Fibroblast of the conjunctiva (primary cell): ENCODE data around the gene SETBP1.

Source experiments
- DNase-seq: peaks from one replicate; pipeline ENCODE4 v3.0.0-alpha.2; 2010; ENCODE audit warnings: low read depth

The SETBP1 gene

DNA sequence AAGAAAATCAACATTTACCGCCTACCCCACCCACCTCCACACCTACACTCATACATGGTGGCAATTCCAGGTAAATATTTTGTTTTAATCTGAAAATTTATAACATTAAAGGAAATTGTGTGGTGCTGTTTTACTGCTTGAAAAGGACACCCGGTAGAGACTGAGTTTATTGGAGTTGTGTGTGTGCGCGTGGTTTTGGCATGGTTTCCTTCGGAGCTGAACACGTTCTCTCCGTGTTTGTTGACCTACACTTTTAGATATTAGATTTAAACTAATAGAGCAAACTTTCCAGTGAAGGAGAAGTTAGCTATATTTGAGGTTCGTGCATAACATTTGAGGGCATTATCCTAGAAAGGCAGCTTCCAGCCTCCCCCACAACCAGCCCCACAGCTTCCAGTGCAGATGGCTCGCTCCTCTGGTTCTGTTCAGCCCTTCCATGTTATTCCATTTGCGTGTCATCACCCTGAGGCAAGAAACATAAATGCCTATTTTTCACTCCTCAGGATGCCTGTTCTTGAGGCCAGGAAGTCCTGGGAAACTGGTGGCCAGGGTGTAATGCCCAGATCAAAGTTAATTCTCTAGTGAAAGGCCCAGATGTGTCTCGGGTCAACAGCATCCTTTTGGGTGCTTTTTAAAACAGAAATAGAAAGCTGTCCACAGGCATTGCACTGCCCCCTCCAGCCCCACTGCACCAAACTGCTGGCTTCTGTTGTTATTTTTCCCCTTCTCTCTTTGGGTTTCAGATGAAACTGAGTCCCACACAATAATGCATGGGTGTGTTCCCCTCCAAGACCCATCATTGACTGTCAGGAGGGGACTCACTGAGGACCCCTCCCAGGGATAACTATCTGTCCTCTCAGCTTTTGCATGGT, 190.2 kb downstream of the SETBP1 start:
- DNase-seq = no peak

DNA sequence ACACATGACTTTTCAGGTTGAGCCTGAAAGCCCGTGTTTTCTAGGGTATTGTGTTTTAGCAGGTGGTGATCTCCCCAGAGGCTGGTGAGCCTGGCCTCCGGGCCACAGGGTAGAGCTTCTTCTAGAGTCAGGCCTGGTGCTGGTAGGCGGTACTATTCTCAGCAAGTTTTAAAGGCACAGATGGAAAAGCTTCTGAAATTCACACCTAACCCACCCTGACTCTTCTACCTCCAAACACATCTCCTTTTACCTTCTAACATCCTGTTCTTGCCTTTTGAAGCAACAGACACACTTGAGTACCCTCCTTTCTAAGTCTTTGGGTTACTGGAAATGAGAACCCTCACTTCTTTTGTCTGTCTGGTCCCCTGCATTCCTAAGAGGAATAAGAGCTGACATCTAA, 191.1 kb downstream of the SETBP1 start:
- DNase-seq = no peak

DNA sequence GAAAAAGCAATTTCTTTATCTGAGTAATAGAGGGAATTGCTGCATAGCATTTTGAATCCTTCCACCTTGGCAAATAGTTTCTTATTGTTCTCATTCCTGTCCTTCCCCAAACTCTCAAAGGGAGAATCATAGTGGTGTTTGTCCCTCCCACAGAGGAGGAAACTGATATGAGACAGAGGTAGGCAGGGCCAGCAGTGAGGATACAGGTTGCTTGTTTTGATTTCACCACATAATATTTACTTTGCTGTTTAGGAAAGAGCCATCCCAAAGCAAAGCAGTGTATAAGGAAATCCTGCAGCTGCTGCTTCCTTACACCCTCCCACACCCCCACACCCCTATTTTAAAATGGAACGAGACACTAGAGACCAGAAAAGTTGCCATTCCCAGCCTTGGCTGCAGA, 195.3 kb downstream of the SETBP1 start:
- no peak for DNase-seq

DNA sequence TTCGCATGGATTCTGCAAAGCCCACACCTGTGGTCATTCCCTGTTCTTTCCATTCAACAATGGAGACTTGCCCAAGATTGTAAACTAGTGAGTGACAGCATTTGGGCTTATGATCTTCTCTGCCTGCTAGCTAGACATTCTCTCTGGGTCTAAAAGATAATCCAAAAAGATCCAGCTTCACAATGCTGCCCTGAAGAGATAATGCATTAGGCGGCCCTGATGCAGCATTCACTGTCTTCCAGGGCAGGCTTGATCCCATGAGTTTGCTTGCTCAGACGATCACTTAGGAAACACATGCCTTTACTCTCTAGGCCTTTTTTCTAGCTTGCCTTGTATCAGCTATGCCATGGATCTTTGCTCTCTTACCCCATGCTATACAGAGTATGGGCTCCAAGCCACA, 196.1 kb downstream of the SETBP1 start:
- no peak for DNase-seq

DNA sequence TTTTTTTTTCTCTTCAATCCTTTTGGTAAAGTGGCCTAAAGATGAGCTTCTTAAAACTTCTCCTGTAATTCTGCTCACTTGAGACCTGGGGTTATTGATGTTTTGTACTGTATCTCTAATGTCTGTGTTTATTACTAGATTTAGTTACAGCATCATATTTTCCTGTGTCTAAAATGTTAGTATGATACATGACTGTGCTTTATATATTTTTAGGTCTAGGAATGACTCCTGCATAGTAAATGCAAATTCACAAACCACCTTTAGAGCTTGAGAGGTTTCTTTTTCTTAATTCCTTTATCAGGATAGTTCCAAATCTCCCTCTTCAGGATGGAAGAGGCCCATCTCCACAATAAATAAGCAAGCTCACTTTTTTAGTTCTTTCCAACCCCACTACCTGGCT, 197.6 kb downstream of the SETBP1 start:
- DNase-seq = no peak

DNA sequence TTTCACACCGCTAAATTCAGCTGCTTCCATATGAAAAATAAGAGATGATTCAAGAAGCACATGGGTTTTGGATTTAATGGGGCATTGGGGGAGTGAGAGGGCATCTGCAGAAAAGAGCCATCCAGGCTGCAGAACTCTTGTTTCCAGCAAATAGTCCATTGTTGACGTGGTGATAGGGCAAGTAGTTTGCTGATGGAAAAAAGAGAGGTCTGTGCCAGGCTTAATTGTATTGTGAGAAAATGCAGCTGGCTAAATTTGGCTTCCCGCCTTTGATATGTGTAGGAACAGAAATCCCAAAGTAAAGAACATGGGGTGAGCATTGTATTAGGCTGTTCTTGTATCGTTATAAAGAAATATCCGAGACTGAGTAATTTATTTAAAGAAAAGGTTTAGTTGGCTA, 199.5 kb downstream of the SETBP1 start:
- no peak for DNase-seq

DNA sequence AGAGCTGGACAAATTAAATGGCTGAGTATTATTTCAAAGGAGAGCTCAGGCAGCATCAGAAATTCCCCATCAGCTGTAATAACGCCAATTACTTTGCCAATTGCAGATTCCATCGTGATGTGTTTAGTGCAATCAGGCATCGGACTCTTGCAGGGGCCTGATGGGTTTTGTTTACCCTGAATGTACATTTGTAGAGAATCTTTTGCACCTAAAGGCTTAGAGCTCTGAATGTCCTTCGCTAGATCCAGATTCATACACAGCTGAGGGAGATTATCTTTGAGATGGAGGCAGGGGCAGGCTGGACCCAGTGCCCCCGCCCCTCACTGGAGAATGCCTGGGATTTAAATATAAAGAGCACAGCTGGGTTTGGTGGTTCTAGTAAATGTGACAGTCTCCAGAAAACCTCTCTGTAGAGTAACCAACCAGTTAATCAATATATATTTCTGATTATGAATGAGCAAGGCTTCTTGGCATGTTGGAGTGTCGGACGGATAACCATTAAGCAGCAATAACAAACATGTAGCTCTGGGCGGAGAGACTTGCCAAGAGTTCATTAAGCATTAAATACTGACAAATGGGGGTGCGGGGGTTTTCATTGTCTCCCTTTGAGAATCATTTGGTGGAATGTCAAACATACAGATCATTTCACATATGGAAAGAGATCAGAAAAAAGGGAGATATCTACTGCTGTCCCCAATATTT, 200.9 kb downstream of the SETBP1 start:
- DNase-seq = no peak

DNA sequence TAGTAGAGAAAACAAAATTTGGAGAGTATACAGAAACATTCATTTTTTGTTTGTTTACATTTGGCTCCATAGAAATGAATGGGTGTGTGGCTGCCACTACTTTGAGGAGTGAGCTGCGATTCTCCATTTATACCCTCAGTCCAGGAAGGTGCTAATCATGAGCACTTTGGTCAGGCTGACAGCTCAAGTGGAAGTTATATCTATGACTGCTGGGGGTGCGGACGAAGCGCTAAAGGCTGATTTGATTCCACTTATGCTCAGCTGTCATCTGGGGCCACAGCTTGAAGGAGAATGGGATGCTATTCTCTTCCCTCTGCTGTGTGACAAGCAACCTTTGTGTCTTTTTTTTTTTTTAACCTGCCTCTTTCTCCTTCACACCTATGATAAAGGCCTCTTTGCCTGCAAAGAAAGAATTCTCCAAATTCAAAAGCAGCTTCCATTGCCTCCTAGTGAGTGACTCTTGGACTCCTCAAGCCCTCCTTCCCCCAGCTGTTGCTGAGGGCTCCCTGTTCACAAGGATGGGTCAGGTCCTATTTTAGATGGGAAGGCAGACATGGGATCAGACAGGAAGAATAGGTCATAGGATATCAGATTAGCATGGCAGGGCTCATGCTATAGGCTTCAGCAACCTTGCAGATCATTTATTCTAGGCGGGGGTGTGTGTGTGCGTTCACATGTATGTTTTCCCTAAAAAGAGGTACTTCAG, 201.6 kb downstream of the SETBP1 start:
- DNase-seq = no peak

DNA sequence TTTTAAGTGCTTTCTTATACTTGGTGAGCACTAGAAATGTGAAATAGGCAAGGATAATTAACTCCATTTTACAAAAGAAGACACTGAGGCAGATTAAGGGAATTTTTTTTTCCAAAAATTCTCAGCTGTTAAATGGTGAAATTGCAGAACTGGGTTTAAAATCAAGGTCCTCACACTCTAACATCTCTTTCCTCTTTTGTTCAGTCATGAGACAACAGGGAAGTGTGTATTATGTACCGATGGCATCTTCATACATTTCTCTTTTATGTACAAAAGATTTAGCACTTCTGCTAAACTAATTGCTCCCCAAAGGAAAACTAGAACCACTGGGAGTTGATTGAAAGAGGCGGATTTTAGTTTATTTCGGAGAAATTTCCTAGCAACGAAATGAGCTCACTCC, 203.0 kb downstream of the SETBP1 start:
- no peak for DNase-seq

DNA sequence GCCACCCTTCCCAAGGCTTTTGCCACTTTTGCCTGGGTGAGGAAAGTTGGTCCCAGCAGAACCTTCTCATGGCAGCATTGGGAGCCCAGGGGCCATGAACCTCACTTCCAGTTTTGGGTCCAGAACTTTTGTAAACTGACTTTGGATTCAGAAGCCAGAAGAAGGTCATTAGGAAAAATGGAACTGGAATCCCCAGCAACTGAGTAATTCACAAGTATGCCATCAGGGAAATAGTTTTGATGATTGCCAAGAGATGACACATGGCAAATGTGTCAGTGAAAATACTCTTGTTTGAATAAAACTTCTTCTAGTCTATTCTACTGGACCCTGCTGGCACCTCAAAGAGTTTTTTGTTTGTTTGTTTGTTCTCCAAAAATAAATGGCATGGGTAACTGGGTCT, 203.7 kb downstream of the SETBP1 start:
- no peak for DNase-seq

DNA sequence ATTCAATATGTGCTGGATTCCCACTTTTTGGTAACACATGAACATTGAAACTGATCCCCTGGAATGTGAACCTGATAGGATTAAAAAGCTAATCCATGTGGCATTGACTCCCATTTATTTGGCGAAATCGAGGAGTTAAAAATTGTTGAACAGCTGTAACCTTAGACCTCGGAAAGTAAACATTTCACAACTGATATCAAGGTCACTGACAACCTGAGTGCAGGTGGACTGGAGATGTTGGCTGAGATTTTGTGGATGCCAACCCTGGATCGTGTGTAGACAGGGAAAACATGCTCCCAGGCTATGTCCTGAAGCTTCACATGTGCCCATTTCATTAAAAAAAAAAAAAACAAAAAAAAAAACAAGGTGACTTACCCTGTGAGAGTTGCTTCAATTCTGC, 204.8 kb downstream of the SETBP1 start:
- no peak for DNase-seq

DNA sequence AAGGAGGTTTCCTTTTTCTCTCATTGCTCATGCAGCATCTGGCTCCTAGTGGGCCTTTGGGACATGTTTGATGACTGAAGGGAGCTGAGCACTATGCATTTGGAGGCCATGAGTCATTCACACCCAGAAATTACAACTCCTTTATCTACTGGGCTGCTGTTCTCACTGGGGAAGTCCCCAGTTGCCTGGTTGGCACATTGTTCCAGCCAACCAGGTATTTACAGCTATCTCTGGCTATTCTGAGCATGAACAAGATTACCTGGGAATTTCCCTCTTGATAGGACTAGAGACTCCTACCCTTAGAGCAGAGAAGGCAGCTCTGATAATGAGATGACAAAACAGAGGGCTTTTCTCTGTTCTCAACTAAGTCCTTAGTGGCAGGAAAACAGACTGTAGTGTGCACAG, 206.5 kb downstream of the SETBP1 start:
- peak; percentile 6 for DNase-seq

DNA sequence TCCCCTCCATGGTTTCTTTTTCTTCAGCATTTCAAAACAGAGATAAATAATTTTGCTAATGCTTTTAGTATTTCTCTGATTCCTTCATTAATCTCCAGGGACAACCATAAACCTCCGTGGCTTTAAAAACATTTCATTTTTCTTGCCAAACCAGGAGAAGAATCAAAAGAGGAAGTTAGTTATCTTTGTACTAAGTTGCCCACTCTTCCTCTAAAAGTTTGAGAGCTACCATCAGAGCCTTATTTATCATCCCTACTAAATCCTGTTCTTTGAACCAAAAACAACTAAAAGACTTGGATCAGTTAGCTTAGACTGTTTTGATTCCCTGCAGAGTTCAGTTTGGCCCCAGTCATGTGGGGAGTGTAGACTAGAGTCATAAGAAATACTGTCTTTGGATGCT, 208.4 kb downstream of the SETBP1 start:
- DNase-seq = no peak

DNA sequence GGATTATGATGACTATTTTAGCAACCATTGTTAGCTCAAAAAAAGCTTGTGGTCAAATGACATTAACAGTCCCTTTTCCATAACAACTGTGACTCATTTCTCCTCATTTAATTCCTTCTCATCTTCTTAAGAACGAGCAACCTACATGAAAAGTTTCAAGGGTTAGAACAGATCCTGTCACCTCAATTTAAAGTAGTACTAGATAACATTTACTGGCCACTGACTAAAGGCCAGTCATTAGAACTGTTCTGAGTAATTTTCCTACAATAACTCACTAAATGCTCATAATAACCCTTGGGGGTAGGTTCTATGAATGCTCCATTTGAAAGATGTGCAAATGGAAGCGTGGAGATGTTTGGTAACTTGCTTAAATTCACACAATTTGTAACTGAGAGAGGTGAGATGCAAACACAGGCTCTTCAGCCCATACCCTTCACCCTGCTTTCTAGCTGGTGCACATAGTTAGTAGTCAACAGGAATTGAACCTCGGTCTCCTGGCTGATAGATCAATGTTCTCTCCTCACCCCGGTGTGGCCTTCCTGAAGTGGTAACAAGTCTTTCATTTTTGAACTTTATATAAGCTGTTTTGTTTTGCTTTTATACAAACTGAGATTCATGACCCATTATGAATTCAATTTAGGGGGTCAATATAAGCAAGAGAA, 212.5 kb downstream of the SETBP1 start:
- DNase-seq = no peak

DNA sequence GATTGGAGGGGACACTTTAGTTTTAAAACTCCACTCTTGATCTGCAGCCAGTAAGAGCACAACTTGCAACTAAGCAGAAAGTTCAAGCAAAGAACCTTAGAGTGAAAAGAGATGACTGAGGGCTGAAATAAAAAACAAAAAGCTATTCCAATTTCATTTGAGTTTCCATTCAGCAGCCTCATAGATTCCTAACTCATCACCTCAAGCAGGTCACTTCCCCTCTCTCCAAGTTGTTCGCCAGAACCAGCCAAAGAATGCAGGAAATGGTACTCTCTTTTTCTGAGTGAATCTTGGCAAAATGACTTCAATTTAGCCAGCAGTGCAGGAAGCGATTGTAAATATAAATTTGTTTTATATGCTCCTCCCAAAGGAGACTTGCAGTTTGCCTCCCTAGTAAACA, 213.3 kb downstream of the SETBP1 start:
- DNase-seq = no peak

DNA sequence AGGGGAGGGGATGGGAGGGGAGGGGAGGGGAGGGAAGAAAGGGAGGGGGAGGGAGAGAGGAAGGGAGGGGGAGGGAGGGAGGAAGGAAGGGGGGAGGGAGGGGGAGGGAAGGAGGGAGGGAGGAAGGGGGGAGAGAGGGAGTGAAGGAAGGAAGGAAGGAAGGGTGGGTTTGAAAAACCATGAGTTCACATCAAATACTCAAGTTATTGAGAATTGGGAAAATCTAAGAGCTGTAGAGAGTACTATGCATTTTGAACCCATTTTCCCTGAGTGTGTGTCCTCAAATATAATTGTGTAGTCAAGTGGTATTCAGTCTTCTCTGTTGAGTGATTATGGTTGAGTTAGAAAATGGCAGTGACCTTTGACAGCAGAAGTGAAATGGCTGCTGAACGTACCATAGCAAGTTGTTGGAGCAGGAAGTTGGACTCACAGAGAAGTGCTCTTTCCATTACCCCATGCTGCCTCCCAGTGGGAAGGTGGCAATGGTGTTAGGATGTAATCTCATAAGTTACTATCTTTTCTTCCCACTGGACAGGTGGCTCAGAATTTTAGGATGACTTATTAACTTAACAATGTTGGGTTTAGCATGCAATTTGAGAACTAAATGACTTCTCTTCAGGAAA, 214.6 kb downstream of the SETBP1 start:
- DNase-seq = peak; percentile 43

DNA sequence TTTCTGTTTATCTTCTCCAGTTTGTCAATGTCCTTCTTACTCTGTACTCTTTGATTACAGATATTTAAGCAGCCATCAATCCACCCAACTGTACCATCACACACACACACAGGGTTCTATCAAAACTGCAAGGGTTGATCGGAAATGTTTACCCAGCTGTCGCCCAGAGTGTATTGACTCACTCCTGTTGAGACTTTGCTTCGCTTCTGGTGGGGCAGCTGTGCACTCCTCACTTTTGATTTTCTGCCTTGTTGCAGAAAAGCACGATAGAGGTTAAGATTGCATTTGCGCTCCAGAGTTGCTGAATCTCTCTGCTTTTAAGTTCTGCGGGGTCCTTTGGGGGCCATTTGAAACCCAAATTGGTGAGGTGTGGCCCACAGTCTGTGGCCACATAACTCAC, 216.2 kb downstream of the SETBP1 start:
- no peak for DNase-seq

DNA sequence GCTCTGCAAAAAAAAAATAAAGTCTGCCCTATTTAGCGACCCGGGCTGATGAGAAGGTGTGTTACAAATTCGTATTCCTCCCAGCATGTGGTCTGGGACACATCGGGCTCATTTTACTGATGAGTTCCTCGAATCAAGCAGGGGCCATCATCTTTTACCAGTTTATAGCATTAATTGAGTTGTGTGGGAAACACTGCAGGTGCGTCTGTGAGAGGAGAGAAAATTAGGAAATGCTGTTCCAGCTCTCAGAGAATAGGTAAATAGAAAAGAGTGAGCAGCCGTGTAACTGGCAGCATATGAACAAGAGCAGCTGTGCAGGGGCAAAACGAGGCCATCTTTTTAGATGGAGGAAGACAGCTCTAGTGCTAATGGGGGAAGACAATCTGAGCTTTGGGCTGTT, 216.7 kb downstream of the SETBP1 start:
- no peak for DNase-seq

DNA sequence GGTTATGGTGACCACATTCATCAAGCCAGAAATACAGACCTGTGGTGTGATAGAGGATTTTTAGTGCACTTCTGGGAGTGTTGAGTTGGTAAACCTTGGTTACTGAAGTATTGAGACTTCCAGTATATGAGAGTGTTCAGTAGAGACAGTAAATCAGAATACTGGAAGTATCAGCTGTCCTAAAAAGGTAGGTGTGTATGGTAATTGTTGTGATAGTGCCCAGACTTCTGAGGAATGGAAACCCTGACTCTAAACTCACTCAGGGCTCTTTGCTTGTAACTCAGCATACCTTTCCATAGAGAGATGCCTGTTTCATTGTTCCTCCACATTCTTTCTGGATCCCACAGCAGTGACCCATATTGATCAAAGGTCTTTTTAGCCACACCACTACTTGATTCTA, 217.1 kb downstream of the SETBP1 start:
- no peak for DNase-seq

DNA sequence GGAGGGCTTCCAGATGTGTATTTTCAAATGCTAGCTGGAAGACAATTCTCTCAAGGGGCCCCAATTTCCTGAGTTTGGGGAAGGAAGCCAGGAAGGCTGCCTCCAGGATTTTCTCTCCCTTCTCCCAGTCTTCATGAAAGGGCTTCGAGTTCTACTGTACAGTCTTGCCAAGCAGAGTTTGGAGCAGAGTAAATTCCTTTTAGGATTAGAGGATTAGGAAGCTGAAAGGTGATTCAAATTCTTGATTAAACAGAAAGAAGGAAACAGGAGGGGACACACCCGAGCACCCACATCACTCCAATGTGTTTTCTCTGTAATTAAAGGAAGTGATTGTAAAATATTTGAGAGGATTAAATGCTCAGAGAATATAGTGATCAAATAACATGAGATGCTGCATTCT, 217.8 kb downstream of the SETBP1 start:
- DNase-seq = no peak

DNA sequence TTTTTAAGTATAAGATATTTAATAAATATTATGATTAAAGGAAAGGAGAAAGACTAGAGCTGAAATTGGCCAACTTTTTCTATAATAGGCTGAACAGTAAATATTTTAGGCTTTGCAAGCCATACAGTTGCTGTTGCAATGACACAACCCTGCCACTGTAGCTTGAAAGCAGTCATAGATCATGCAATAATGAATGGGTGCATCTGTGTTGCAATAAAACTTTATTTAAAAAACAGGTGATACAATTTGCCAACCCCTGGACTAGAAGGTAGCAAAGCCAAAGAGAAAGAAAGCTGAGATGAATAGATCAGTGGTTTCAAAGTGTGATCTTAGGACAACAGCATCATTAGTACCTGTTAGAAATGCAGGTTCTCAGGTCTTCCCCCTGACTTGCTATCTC, 219.1 kb downstream of the SETBP1 start:
- DNase-seq = no peak

DNA sequence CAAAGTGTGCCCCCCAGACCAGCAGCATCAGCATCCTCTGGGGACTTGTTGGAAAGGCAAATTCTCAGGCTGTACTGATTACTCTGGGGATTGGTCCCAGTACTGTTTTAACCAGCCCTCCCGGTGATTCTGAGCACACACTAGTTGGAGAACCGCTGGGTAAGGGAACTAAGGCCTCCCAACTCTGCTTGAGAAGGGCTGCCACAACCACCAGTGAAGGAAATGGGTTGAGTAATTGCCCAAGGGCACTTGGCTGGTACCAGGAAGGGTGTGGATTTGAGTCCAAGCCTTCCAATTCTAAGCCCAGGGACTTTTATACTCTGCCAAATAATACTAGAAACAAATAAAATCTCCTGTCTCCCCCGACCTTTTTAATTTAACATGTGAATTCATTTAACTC, 219.9 kb downstream of the SETBP1 start:
- no peak for DNase-seq
